Occipital lobe (tissue), 2 donors: ENCODE data around the gene VDR. TPM values are rescaled to one million over a fixed set of nuclear protein-coding genes. Genes with fewer than 3 reads are reported as not detected.

Experiments
- DNase-seq: peaks from one replicate; lab custom pipeline; 2025; lab: John Stamatoyannopoulos, UW
- total RNA-seq: library from RNA; depleted of rRNA; stranded (reverse); fragments of >200 nt; gene quantifications from one replicate; pipeline ENCODE4 v1.2.3, GENCODE V29; 2014

The VDR gene
- total RNA-seq, result not detected

- peak; percentile 15 for DNase-seq
Measured at GRCh38 chr12:47904713-47905709, at the start of gene VDR. VDR (minus strand) TSS chr12:47904994; CDS start chr12:47879113, 25,881 bp downstream.

GRCh38 chr12:47954058-47954457, 49.3 kb upstream of the VDR start:
- DNase-seq, result no peak

GRCh38 chr12:47950856-47951468, 46.2 kb upstream of the VDR start:
- DNase-seq, result no peak

GRCh38 chr12:47949441-47950341, 44.9 kb upstream of the VDR start:
- DNase-seq, result no peak

GRCh38 chr12:47947341-47947740, 42.5 kb upstream of the VDR start:
- DNase-seq, result no peak

GRCh38 chr12:47946413-47947323, 41.9 kb upstream of the VDR start:
- DNase-seq, result no peak

GRCh38 chr12:47945341-47945728, 40.5 kb upstream of the VDR start:
- DNase-seq, result no peak

- DNase-seq, result no peak
Measured at GRCh38 chr12:47944685-47945340, 40.0 kb upstream of the VDR start.

- DNase-seq, result no peak
Measured at GRCh38 chr12:47943623-47944340, 39.0 kb upstream of the VDR start.

- no peak for DNase-seq
Measured at GRCh38 chr12:47942614-47943225, 37.9 kb upstream of the VDR start.

- DNase-seq, result no peak
Measured at GRCh38 chr12:47941871-47942613, 37.2 kb upstream of the VDR start.

GRCh38 chr12:47941475-47941780, 36.6 kb upstream of the VDR start:
- DNase-seq, result no peak

GRCh38 chr12:47940773-47941474, 36.1 kb upstream of the VDR start:
- no peak for DNase-seq

GRCh38 chr12:47939009-47939601, 34.3 kb upstream of the VDR start:
- no peak for DNase-seq

GRCh38 chr12:47938594-47938993, 33.8 kb upstream of the VDR start:
- no peak for DNase-seq

- DNase-seq, result no peak
Measured at GRCh38 chr12:47938093-47938492, 33.3 kb upstream of the VDR start.

GRCh38 chr12:47935184-47935583, 30.4 kb upstream of the VDR start:
- DNase-seq, result no peak
